D721Med (cell line): ENCODE data around the gene TBC1D16.
"Not testable (repeated sequence)": the region's sequence is repeated elsewhere in the genome, so short reads cannot be mapped to it uniquely, and the experiment has no call there.

ENCODE experiments used
- DNase-seq: peaks from one replicate; pipeline ENCODE4 v3.0.0; 2011; ENCODE audit warnings: low spot score; ENCODE audit not compliant: insufficient read length
- FAIRE-seq: peaks from 2 replicates; lab custom pipeline; 2011; peaks lifted over from hg19 to GRCh38; lab: Jason Lieb, UNC
- CTCF ChIP-seq: IDR thresholded peaks from 2 replicates; pipeline ENCODE4 v1.5.1; 2012; ENCODE audit warnings: mild to moderate bottlenecking, control low read depth; ENCODE audit not compliant: insufficient read depth; ENCODE audit errors: missing control alignments

The TBC1D16 gene

GRCh38 chr17:80051681-80052080, 16.0 kb upstream of the TBC1D16 start:
- no peak for DNase-seq
- no peak for TF ChIP-seq CTCF
- FAIRE-seq: no peak

- FAIRE-seq (no peak), DNase-seq (no peak)
- no peak for TF ChIP-seq CTCF
Observed at GRCh38 chr17:80050706-80051105, 15.0 kb upstream of the TBC1D16 start.

GRCh38 chr17:80049986-80050385, 14.3 kb upstream of the TBC1D16 start:
- FAIRE-seq (no peak), DNase-seq (no peak)
- no peak for TF ChIP-seq CTCF

- no peak for FAIRE-seq
- TF ChIP-seq CTCF: no peak
Observed at GRCh38 chr17:80047176-80047575, 11.5 kb upstream of the TBC1D16 start.

GRCh38 chr17:80046709-80047108, 11.0 kb upstream of the TBC1D16 start:
- not testable (repeated sequence) for DNase-seq, FAIRE-seq

More at GRCh38 chr17:80047176-80047575, 11.5 kb upstream of the TBC1D16 start:
- DNase-seq: no peak

- FAIRE-seq (no peak), DNase-seq (no peak)
- TF ChIP-seq CTCF: no peak
Observed at GRCh38 chr17:80045703-80046102, 10.0 kb upstream of the TBC1D16 start.

- FAIRE-seq: no peak
- no peak for TF ChIP-seq CTCF
- no peak for DNase-seq
Observed at GRCh38 chr17:80043963-80044362, 8.3 kb upstream of the TBC1D16 start.
